Posterior cingulate gyrus (tissue), 11 donors: Measurements from ENCODE around the gene NES.
A peak's percentile ranks its signal among the peaks of the same experiment; 100 is the strongest.

Experiments
- DNase-seq, 10 donors: peaks; one replicate each; pipeline versions ENCODE4 v3.0.0 to v3.0.0-alpha.2; 2020 to 2021; ENCODE audit warnings: mixed read lengths in 3 of 10
- intact Hi-C: fragments of 100-400 bp; cut with DNase I; formaldehyde crosslinking; loops from one replicate; pipeline ENCODE4 v1.15.1; 2023

The NES gene

GRCh38 chr1:156704930-156705320, 27.7 kb upstream of the NES start:
- DNase-seq, result peak in 4 of 10 donors; percentile 24 to 85 (median 49)
- intact Hi-C loops, result no loop called here

GRCh38 chr1:156704166-156704711, 27.0 kb upstream of the NES start:
- DNase-seq, result no peak
- intact Hi-C loops, result no loop called here

- intact Hi-C loops, result no loop called here
- no peak for DNase-seq
These were observed 26.5 kb upstream of the NES start for GRCh38 chr1:156703741-156704140.

GRCh38 chr1:156703336-156703735, 26.1 kb upstream of the NES start:
- intact Hi-C loops, result no loop called here

GRCh38 chr1:156700736-156701531, 23.7 kb upstream of the NES start:
- intact Hi-C loops, result no loop called here
- DNase-seq, result no peak

More at GRCh38 chr1:156703336-156703735, 26.1 kb upstream of the NES start:
- no peak for DNase-seq

- no peak for DNase-seq
- intact Hi-C loops, result no loop called here
These were observed 21.8 kb upstream of the NES start for GRCh38 chr1:156698995-156699394.

- no peak for DNase-seq
- intact Hi-C loops, result no loop called here
These were observed 20.3 kb upstream of the NES start for GRCh38 chr1:156697481-156697880.

GRCh38 chr1:156696755-156697154, 19.5 kb upstream of the NES start:
- intact Hi-C loops, result no loop called here
- DNase-seq, result no peak

- DNase-seq, result no peak
- intact Hi-C loops, result no loop called here
These were observed 17.4 kb upstream of the NES start for GRCh38 chr1:156694690-156694962.

GRCh38 chr1:156693848-156694689, 16.9 kb upstream of the NES start:
- DNase-seq, result no peak
- intact Hi-C loops, result no loop called here

GRCh38 chr1:156692925-156693847, 16.0 kb upstream of the NES start:
- intact Hi-C loops, result no loop called here
- no peak for DNase-seq

- DNase-seq, result no peak
- intact Hi-C loops, result no loop called here
These were observed 15.3 kb upstream of the NES start for GRCh38 chr1:156692441-156692924.

- intact Hi-C loops, result no loop called here
- DNase-seq, result no peak
These were observed 14.6 kb upstream of the NES start for GRCh38 chr1:156691665-156692440.

GRCh38 chr1:156691191-156691590, 14.0 kb upstream of the NES start:
- intact Hi-C loops, result no loop called here
- no peak for DNase-seq

- intact Hi-C loops, result no loop called here
- DNase-seq, result no peak
These were observed 13.4 kb upstream of the NES start for GRCh38 chr1:156690675-156691036.

- no peak for DNase-seq
- intact Hi-C loops, result loop anchor here (1.0 kb wide), 1 partner anchor 36 kb away; no protein-coding TSS in a partner anchor
These were observed 12.9 kb upstream of the NES start for GRCh38 chr1:156689953-156690674.

- DNase-seq, result peak; percentile 41 to 95 (median 74)
- intact Hi-C loops, result loop anchor here (1.0 kb wide), 1 partner anchor 37 kb away; no protein-coding TSS in a partner anchor
These were observed 12.1 kb upstream of the NES start for GRCh38 chr1:156689035-156689952.

GRCh38 chr1:156684227-156684782, 7.1 kb upstream of the NES start:
- intact Hi-C loops, result no loop called here
- no peak for DNase-seq
